ENCODE measurements around the gene STK11. TPM values are rescaled to one million over a fixed set of nuclear protein-coding genes. Genes with fewer than 3 reads are reported as not detected.

STK11 gene
- total and polyA plus RNA-seq, 2 experiments from 2014 or later = 19.4 to 96.5 TPM

DNA sequence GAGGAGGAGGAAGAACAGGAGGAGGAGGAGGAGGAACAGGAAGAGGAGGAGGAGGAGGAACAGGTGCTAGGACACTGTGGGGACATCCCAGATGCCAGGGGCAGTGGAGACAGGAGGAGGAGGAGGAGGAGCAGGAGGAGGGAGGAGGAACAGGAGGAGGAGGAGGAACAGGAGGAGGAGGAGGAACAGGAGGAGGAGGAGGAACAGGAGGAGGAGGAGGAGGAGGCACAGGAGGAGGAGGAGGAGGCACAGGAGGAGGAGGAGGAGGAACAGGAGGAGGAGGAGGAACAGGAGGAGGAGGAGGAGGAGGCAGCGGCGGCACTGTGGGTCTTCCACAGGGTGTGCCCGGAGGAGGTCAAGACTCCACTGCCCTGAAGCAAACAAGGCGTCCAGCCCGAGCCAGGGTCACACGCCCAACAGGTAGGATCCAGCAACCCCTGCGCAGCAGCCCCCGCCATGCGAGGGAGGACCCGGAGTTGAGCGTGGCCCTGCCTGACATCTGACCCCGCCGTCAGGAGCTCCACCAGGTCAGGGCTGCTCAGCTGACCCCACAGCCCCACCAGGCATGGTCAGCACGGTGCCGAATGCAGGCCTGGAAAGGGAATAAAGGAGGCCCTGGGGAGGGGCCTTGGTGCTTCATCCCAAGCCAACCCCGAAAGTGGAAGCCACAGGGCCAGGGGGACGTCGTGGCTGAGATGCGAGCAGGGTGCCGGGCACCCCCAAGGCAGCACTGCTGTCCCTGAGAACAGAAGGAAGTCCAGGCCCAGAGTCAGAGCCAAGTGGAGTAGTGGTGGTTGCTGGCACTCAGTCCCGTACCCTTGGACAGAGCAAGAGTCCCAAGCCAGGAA, 40.7 kb upstream of the STK11 start:
- Histone ChIP-seq H3F3A (replicated peaks; ENCODE audit: low read depth) (no peaks in the 10 kb centered on the region), H3K4me2 (no peak overlapping the region), H4K20me1 (replicated peaks; ENCODE audit: insufficient read depth) (0 out of 2 replicates have a peak, but pooled peaks cover 5% of the 10 kb centered on the region), H3K27ac (ENCODE audit: low read depth) (no peak overlapping the region), H3K4me3 (no peak overlapping the region), H3K9me2 (ENCODE audit: insufficient read depth) (no peaks in the 10 kb centered on the region), H3K4me1 (ENCODE audit: insufficient read depth) (no peaks in the 10 kb centered on the region), H3K27me3 (ENCODE audit: insufficient read depth) (no peaks in the 10 kb centered on the region), H2AFZ (no peak overlapping the region), H3K36me3 (ENCODE audit: insufficient read depth) (no peaks in the 10 kb centered on the region), H3K79me2 (replicated peaks; ENCODE audit: insufficient read depth) (peaks cover 34% of the 10 kb centered on the region)
- H3K27me3 Mint-ChIP-seq (ENCODE audit: insufficient read depth, low read depth, poor library complexity) = peaks cover 12% of the 10 kb centered on the region
- no peaks in the 10 kb centered on the region; the same call in 2 of the 3 replicates for H3K9me3 Mint-ChIP-seq
- no peak for ATAC-seq
- no peak overlapping the region for H3K27ac Mint-ChIP-seq
- H3K4me3 Mint-ChIP-seq = no peak overlapping the region
- H3K36me3 Mint-ChIP-seq (ENCODE audit: low read depth) = no peaks in the 10 kb centered on the region; the same call in 2 of the 3 replicates
- H3K4me1 Mint-ChIP-seq = peaks cover 18% of the 10 kb centered on the region
- no peak for DNase-seq (ENCODE audit: low spot score)
- TF ChIP-seq STAT1 (IDR thresholded peaks at IDR 0.05; ENCODE audit: unreplicated experiment) = no peak
- TF ChIP-seq REST (IDR thresholded peaks at IDR 0.05; ENCODE audit: unreplicated experiment) = no peak
- TF ChIP-seq JUNB (IDR thresholded peaks at IDR 0.05; ENCODE audit: unreplicated experiment) = no peak
- no peak for TF ChIP-seq EZH2 (IDR thresholded peaks at IDR 0.05; ENCODE audit: low read depth, unreplicated experiment)
- TF ChIP-seq CREB1 (CRISPR knock-in tag; IDR thresholded peaks at IDR 0.05; ENCODE audit: low read depth) = no peak
- TF ChIP-seq ZNF331 (CRISPR knock-in tag; IDR thresholded peaks at IDR 0.05; ENCODE audit: low read depth) = no peak
- TF ChIP-seq ZNF114 (CRISPR knock-in tag; IDR thresholded peaks at IDR 0.05) = no peak
- no peak for TF ChIP-seq ZNF462 (CRISPR knock-in tag; IDR thresholded peaks at IDR 0.05)
- TF ChIP-seq, protein P1, sequence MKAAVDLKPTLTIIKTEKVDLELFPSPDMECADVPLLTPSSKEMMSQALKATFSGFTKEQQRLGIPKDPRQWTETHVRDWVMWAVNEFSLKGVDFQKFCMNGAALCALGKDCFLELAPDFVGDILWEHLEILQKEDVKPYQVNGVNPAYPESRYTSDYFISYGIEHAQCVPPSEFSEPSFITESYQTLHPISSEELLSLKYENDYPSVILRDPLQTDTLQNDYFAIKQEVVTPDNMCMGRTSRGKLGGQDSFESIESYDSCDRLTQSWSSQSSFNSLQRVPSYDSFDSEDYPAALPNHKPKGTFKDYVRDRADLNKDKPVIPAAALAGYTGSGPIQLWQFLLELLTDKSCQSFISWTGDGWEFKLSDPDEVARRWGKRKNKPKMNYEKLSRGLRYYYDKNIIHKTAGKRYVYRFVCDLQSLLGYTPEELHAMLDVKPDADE (IDR thresholded peaks at IDR 0.05) = no peak

Measured in GM23338 (cell line).